Measurements from ENCODE around the gene COL28A1.

Gene COL28A1

DNA sequence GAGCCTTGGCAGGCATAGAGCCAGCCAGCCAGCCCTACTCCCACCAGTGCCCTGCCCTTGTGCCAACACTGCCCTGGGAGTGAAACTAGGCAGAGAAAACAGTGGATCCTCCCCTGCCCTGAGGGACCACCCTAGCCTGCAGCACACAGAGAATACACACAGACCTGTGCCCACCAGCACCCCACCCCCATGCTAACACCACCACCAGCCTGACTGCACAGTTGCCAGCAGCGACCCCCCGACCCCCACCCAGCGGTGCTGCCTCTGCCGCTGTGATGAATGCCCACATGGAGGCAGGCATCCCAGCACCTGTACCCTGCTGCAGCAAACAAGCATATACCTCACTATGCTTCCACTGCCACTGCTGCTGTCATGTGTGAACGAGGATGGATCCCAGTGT lies 21.6 kb upstream of the COL28A1 start:
- DNase-seq = no peak

DNA sequence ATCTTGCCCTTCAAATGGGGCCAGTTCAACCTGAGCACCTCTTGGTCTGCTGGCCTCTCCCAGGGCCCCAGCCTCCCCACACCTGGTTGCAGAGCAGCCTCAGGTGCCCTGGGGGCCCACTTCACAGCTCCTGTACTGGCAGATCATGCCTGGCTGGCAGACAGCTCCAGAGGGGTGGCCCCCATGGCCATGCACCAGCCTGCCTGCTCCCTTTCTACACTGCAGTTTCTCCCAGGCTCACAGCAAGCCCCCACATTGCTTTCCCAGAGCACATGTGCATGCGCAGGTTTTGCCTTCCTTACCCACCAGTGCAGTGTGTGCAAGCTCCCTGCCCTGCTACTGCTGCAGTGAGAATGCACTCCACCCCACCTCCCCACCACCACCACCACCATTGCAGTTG lies 21.2 kb upstream of the COL28A1 start:
- DNase-seq = no peak

DNA sequence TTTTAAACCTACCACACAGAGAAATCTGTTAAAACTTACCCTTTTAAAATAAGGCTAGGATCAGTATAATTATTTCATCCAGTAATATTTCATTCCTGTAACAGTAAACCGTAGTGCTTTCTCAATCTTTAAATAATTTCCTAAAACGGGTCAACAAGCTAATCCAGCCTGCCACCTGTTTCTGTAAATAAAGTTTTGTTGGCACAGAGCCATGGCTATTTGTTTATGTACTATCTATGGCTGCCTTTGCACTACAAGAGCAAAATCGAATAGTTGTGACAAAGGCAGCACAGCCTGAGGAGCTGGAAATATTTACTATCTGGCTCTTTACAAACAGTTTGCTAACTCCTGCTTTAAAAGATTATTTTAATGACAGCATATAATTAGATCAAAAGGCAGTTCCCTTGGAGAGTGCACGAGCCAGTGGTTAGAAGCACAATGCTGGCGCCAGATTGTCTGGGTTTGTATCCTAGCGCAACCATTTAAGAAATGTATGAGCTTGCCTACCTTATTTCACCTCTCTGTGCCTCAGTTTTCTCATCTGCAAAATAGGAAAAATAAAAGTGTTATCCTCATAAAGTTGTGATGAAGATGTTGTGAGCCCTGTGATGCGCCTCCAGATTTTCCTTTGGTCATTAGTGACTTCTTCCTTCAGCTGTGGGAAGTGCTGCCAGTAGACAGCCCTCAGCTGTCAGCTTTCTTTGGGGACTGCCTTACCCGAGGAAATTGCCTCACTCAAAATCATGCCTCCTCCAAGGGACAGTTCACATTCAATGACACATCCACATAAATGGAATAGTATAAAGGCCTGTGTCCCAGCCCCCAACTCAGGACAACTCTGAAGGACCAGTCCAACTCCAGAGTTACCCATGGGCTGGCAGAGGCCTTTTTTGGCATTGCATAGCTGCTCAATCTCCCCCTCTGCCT lies 19.2 kb upstream of the COL28A1 start:
- DNase-seq = no peak

DNA sequence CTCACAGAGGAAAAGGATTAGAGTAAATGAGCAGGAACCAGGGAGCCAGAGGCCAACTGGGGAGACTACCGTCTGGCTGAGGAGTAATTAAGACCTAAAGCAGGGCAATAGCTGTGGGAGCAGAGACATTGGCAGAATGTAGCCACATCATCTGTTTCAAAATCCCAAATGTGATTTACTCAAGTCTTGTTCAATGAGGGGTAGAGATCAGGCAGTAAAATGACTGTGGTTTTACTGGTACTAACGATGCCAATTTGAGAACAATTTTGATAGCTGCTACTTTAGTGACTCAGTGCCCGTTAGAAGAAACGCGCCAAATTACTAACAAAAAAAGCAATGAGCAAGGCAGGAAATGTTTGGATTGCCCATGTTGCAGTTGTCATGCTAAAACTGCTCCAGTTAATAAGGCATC lies 18.4 kb upstream of the COL28A1 start:
- peak; percentile 24 for DNase-seq

DNA sequence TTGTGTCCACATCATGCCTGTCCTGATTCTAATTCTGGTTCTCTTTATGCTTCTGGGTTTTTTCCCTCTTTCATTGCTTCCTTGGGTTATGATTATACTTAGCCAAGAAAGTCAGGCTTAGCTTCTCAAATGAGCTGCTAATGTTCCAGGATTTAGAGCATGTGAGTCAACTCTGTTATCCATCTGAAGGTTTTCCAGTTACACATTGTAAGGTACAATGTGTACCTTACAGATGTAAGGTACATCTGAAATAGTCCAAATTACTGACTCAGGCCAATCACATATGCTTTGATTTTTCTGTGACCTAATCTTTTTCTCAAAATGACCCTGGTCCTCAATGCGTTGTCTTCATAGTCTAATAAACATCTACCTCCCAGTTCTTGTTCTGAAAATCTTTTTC lies 17.7 kb upstream of the COL28A1 start:
- DNase-seq = no peak

DNA sequence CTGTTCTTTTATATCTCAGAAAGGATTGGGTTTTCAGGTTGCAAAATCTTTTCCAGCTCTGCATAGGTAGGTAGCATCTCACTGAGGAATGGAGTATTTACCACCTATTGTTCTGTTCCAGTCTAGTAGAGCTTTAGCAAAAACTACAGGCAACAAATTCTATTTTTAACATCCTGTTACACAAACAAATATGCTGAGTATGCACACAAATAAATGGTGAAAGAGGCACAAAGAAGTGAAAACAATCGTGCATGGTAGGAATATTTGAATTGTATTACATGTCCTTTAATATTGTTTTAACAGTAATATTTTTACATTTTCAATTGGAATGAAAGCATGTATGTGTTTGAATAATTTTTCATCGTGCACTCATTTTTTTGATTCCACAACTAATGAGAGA lies 16.5 kb upstream of the COL28A1 start:
- DNase-seq = no peak

DNA sequence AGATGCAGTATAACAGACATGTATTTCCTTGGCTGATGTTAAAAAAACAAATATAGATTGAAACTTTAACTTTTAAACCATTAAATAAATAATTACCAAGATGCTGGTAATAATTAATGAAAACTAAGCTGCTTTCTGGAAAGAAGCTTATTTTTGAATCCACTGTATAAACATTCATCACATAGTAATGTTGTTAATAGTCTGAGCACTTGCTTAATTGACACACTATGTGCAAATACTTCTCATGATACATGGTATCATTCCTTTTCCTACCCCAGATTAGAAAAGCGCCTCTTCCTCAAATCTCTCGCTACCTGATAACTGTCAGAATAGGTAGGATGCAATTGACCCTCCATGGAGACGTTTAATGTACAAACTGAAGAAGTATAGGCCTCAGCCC lies 15.0 kb upstream of the COL28A1 start:
- DNase-seq = no peak

DNA sequence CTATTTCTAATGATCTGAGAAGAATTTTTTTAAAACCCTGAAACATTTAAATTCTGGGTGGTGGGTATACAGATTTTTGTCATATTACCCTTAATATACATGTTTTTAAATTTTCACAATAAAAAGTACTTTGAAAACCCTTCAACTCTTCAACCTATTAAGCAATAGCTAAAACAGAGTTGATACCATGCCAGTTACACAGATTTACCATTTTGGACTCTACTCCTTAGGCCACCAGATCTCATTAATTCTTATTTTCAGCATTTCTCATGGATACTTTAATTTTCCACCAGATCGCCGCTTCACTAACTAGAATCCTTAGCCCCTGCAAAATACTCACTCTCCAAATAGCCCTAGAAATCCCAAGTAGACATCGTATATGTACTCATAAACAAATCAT lies 12.7 kb upstream of the COL28A1 start:
- DNase-seq = no peak

DNA sequence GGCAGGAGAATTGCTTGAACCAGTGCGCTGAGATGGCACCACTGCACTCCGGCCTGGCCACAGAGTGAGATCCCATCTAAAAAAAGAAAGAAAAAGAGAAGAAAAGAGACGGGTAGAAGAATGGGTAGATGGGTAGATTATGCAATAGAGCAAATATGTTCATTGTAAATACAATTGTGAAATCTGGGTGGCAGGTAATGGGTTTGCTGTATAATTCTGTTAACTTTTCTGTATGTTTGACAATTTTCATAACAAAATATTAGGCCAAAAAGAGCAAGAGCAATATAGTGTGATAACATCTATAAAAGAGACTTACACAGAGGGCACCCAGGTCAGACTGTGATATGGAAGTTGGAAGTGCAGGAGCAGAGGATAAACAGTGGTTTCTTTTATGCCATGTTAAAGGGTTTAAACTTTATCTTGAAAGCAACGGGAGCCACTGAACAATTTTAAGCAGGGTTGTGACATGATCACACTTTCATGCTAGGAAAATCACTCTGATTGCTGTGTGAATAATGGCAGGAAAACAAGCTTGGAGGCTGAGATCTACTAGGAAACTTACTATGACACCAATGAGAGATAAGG lies 6.7 kb upstream of the COL28A1 start:
- DNase-seq = no peak

DNA sequence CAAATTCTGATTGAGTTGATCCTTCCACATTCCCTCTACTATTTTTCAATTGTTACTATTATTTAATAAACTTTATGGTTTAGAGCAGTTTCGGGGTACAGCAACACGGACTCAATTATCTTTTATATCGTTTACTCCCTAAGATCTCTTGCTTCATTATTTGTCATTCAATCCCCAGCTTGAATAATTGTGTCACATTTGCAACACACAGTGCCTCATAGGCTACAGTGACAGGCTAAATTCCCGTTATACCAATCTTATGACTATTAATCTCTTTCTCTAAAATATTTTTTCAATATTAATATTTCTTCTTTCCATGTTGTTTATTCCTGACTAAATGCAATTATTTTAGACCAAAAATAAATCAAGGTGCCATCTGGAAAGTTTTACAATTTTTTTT lies 4.0 kb upstream of the COL28A1 start:
- DNase-seq = no peak

DNA sequence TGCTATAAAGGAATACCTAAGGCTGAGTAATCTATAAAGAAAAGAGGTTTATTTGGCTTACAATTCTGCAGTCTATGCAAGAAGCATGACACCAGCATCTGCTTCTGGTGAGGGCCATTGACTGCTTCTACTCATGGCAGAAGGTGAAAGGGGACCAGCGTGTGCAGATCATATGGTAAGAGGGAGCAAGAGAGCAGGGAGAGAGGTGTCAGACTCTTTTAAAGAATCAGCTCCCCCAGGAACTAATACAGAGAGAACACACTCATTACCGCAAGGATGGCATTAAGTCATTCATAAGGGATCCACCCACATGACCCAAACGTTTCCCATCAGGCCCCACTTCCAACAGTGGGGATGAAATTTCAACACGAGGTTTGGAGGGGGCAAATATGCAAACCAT lies 3.5 kb upstream of the COL28A1 start:
- no peak for DNase-seq

DNA sequence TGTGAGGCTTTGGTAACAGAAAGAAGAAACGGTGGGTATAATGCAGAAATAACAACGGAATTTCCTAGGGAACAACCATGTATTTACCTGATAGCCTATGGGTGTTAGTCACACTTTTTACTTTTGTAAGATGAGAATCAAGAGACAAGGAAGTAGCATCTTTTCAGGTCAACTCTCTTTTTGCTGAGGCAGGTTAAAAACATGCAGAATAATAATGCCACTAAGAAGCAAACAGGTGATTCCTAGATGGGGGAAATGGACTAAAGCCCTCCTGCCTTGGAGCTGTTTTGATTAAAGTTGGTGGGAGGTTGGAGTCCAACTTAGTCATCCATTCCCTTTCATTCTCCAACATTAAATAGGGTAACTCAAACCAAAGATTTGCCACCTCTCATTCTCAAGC lies 2.0 kb upstream of the COL28A1 start:
- DNase-seq = no peak

DNA sequence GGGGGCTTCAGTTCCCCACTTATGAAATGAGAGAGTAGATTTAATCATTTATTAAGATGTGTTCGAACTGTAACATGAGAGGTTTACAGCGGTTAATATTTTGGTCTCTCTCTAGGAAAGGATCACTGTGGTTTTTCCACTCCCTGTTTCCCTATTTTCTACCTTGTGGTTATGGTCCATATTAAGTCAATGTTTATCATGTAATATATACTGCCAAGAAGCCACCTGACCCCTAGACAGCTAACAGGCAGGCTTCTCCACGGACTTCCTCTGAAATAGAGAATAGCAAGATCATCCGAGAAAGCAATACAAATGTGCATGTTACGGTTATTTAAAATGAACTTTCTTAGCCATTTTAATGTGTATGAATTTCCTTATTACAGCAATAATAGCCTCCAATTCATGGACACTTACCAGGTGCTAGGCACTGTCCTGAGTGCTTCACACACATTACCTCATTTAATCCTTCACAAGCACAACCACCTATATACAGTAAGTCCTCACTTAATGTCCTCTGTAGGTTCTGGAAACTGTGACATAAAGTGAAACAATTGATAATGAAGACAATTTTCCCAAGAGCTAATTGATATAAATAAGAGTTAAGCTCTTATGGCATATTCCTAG lies 835 bp upstream of the COL28A1 start:
- DNase-seq = no peak

DNA sequence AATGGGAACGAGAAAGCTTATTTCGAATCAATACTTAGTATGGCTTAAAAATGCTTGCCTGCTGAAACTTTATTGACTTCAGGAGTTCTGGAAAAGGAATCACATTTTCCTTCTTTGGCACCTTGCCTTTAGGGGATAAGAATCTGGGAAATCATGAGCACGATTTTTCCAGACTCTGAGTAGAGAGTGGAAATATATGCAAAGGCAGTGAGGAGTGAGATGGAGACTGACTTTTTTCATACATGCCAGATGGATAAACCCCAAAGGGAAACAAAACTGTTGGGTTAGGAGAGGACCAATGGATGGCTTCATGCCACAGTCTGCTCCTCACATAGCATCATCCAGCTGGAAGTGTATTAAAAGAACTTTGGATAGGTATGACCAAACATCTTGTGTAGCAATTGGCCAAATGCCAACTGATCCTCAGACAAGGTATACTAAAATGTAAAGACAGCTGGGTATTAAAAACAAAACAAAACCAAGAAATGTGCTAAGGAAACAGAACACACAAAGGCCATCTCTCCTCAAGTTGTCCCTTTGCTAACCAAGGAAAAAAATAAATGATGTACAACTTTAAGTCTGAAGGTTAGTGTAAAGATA lies 1.7 kb downstream of the COL28A1 start:
- no peak for DNase-seq

DNA sequence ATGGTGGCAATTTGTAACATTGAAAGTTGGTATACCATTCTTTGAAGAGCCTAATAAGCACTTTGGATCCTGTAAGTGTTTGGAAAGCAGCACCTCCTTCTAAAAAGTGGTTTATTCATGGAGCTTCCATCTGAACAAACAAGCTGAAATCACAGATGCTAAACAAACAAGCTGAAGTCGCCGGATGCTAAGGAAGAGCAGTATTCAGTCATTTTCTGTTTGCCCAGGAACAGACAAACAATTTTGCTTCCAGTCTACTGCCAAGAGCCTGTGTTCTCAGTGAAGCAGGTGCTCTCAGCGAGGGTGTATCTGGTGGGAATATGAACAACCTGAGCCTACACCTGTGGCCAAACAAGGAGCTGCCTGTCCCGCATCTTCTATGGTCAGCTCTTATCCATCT lies 6.3 kb downstream of the COL28A1 start:
- no peak for DNase-seq

DNA sequence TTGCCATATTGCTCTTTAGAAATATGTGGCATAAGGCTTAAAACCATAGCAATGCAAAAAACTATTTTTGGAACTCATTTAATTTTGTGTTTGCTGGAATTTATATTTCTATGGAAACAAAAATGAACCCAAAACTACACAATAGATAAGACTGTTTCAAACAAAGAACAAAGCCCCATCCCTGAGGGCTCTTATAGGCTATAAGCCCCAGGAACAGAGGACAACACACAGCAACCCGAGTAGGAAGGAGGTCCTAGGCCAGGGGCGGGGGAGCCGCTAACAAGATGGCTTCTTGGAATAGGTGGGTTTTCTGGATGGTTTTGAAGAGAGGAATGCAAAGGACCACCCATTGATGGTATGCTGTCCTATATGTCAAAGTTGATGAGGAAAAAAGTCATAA lies 8.6 kb downstream of the COL28A1 start:
- no peak for DNase-seq

DNA sequence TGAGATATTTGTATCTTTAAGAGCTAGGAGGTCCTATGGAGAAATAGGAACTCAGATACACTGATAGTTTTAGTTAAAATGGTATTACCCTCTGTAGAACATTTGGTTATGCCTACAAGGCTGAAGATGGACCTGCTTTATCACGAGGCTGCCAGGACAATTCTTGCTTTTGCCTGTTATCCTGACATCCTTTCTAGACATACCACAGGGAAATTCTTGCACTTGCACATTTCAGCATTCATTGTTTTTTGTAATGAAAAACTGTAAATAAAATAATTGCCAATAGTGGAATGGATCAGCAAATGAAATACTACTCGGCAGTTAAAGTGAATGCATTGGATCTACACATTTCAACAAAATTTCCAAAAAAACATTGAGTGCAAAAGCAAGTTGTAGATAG lies 9.7 kb downstream of the COL28A1 start:
- DNase-seq = no peak

DNA sequence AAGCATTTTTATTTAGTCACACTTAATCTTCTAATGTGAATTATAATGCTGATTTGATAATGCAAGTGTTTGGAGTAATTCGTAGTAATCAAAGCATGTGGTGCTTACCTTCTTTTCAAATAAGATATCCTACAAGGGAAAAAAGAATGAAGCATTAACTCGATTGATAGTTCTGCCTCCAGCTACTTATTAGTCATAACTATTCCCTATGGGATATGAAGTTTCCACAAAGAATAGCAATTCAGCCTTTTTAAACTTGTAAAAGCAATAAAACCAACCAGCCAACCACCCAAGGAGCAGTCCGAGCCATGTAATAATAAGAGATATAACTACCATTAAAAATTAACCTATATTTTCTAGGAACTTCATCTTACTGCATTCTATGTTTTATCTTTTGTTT lies 11.6 kb downstream of the COL28A1 start:
- DNase-seq = no peak

DNA sequence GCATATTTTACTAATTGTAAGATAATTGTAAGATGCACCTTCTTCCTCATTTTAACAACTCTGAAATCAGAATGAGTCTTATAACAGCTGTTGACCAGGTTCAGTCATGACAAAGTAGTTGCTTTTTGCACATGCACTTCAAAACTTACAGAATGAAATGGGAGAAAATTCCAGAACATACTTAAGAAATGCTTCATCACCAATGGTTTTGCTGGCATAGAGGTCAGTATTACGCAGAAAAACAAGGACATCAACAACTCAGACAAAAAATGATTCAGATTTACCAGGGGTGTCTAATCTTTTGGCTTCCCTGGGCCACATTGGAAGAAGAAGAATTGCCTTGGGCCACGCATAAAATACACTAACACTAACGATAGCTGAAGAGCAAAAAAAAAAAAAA lies 13.3 kb downstream of the COL28A1 start:
- DNase-seq = no peak

DNA sequence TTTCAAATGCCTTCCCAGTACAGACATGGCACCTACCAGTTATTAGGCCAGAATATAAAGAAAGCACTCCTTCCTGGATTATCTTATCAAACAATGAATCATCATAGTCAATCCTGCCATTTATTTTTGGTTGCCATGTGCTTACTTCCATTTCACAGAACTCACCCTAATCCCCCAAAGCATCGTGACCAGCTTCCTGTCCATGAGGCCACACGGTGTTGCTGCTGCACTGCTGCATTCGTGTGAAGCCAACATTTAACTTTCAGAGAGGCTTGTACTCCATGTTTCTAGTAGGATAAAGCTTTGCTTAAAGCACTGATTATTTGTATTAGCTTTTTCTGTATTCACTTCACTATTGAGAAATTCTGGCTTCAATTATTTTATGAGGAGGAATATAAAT lies 14.4 kb downstream of the COL28A1 start:
- DNase-seq = no peak

DNA sequence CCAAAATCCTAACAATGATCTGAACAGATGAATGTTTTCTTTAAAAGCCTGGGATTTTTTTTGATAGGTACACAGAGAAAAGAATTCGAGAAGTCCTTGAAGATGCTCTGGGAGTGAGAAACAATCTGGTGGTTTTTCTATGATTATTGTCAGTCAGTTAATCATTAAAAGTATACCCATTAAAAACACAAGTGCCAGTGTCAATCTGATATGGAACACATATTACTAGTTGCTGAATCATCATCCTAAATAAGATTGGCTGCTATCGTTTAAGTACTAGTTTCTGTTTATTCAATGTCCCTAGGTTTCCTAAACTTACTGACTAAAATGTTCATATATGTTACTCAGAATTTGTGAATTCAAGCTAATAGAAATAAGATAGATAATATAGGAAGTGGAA lies 16.1 kb downstream of the COL28A1 start:
- DNase-seq = no peak

DNA sequence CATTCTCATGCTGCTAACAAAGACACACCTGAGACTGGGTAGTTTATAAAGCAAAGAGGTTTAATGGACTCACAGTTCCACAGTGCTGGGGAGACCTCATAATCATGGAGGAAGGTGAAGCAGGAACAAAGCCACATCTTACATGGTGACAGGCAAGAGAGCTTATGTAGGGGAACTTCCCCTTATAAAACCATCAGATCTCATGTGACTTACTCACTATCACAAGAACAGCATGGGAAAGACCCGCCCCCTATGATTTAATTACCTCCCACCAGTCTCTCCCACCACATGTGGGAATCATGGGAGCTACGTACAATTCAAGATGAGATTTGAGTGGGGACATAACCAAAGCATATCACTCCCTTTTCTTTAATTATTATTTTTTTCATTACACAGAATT lies 16.6 kb downstream of the COL28A1 start:
- no peak for DNase-seq

DNA sequence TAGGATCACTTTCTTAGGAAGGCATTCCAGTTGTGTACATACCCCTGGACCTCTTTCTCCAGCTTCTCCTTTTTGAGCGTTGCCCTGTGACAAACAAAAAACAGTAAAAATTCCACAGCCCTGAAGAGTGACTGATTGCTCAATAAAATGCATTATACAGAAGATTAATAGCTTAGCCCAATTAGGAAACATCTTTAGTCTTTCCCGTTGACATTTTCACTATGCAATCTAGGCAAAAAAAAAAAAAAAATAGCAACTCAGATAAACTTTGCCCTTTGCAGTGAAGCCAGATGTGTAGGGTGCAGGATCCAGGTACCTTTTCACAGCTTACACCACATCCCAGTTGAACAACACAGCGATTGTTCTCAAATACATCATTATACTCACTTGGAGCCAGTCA lies 17.9 kb downstream of the COL28A1 start:
- no peak for DNase-seq

DNA sequence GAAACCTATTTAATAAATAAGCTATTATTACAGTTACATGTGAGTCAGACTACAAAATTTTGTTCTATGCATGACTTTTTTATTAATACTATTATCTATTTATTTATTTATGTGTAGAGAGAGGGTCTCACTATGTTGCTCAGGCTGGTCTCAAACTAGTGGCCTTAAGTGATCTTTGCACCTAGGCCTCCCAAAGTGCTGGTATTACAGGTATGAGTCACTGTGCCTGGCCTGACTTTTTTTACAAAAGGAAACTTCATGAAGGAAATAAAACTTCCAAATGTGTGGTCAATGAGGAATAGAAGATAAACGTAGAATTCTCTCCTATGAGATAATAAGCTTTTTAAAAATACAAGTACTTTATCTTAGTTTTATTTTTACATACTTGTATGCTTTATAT lies 19.0 kb downstream of the COL28A1 start:
- no peak for DNase-seq
